ENCODE results near the gene LMTK3.
"Not testable (repeated sequence)": the region's sequence is repeated elsewhere in the genome, so short reads cannot be mapped to it uniquely, and the experiment has no call there.

Gene LMTK3

GRCh38 chr19:48539503-48540096, 28.0 kb upstream of the LMTK3 start:
- Histone ChIP-seq H3K4me3 (replicated peaks; ENCODE audit: insufficient read depth, low read length) (no peak overlapping the region), H3K27ac (replicated peaks) (no peak overlapping the region), H3K27me3 (ENCODE audit: insufficient read depth, poor library complexity, severe bottlenecking) (no peaks in the 10 kb centered on the region)
- TF ChIP-seq GABPA (IDR thresholded peaks at IDR 0.05; ENCODE audit: low read depth) (no peak), SPI1 (IDR thresholded peaks at IDR 0.05; ENCODE audit: borderline replicate concordance, low read depth) (no peak), POLR2AphosphoS5 (IDR thresholded peaks at IDR 0.05; ENCODE audit: low read depth) (no peak), CTCF (IDR thresholded peaks at IDR 0.05; ENCODE audit: insufficient read depth, low read length) (no peak), REST (IDR thresholded peaks at IDR 0.05; ENCODE audit: insufficient replicate concordance, low read depth) (no peak)
- DNase-seq (ENCODE audit: low read depth in 1 of 2, low spot score in 1 of 2) = no peak

GRCh38 chr19:48538057-48538456, 26.4 kb upstream of the LMTK3 start:
- H3K27me3 ChIP-seq (ENCODE audit: insufficient read depth, poor library complexity, severe bottlenecking); DNase-seq (ENCODE audit: low read depth in 1 of 2, low spot score in 1 of 2); H3K4me3 ChIP-seq (replicated peaks; ENCODE audit: insufficient read depth, low read length); H3K27ac ChIP-seq (replicated peaks): not testable (repeated sequence)

GRCh38 chr19:48537541-48537940, 25.9 kb upstream of the LMTK3 start:
- TF ChIP-seq SPI1 (IDR thresholded peaks at IDR 0.05; ENCODE audit: borderline replicate concordance, low read depth) = no peak
- TF ChIP-seq GABPA (IDR thresholded peaks at IDR 0.05; ENCODE audit: low read depth) = no peak
- no peak for TF ChIP-seq POLR2AphosphoS5 (IDR thresholded peaks at IDR 0.05; ENCODE audit: low read depth)
- TF ChIP-seq CTCF (IDR thresholded peaks at IDR 0.05; ENCODE audit: insufficient read depth, low read length) = no peak
- no peak for TF ChIP-seq REST (IDR thresholded peaks at IDR 0.05; ENCODE audit: insufficient replicate concordance, low read depth)
- Histone ChIP-seq H3K27me3 (ENCODE audit: insufficient read depth, poor library complexity, severe bottlenecking) (no peaks in the 10 kb centered on the region), H3K4me3 (replicated peaks; ENCODE audit: insufficient read depth, low read length) (no peak overlapping the region), H3K27ac (replicated peaks) (no peak overlapping the region)
- no peak for DNase-seq (ENCODE audit: low read depth in 1 of 2, low spot score in 1 of 2)

GRCh38 chr19:48533770-48534169, 22.1 kb upstream of the LMTK3 start:
- no peak for TF ChIP-seq REST (IDR thresholded peaks at IDR 0.05; ENCODE audit: insufficient replicate concordance, low read depth)
- no peak overlapping the region for H3K27ac ChIP-seq (replicated peaks)
- no peak for DNase-seq (ENCODE audit: low read depth in 1 of 2, low spot score in 1 of 2)
- H3K27me3 ChIP-seq (ENCODE audit: insufficient read depth, poor library complexity, severe bottlenecking) = no peaks in the 10 kb centered on the region
- H3K4me3 ChIP-seq (replicated peaks; ENCODE audit: insufficient read depth, low read length) = no peak overlapping the region
